Esophagus squamous epithelium (tissue), 4 donors: ENCODE measurements around the gene HEPH.

Experiments
- POLR2A ChIP-seq, 4 donors: fragments of 450-650 bp; IDR thresholded peaks; one replicate each; pipeline ENCODE4 v1.6.1; 2017; ENCODE audit warnings: antibody characterized with exemption in 4 of 4, mild to moderate bottlenecking in 4 of 4, moderate library complexity in 3 of 4
- TF ChIP-seq, protein P1 (sequence below), 6 experiments: fragments of 450-650 bp in 4 of 6; fragments of 200-600 bp in 2 of 6; sonication (generic) in 2 of 6; IDR thresholded peaks; one replicate each; pipeline ENCODE4 v1.5.1; 2016 to 2019; ENCODE audit warnings: antibody characterized with exemption in 6 of 6, mild to moderate bottlenecking in 4 of 6, moderate library complexity in 4 of 6

DNA sequence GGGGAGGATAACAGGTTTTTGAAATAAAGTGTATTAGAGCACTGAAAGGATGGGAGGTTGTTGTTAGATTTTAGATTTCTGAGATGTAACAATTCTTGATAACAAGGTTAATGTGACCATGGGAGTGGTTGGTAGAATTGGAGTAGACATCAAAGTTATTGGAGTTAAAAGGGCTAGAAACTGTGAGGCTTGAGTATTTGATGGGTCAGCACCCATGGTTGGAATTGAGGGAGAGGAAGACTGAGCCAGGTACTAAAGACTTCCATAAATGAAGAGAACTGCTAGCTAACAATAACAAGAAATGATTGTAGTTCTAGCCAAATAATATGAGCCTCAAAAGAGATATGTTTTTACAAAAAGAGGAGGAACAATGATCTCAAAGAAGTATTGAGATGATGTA is 98.8 kb downstream of the HEPH start:
- TF ChIP-seq, protein P1, sequence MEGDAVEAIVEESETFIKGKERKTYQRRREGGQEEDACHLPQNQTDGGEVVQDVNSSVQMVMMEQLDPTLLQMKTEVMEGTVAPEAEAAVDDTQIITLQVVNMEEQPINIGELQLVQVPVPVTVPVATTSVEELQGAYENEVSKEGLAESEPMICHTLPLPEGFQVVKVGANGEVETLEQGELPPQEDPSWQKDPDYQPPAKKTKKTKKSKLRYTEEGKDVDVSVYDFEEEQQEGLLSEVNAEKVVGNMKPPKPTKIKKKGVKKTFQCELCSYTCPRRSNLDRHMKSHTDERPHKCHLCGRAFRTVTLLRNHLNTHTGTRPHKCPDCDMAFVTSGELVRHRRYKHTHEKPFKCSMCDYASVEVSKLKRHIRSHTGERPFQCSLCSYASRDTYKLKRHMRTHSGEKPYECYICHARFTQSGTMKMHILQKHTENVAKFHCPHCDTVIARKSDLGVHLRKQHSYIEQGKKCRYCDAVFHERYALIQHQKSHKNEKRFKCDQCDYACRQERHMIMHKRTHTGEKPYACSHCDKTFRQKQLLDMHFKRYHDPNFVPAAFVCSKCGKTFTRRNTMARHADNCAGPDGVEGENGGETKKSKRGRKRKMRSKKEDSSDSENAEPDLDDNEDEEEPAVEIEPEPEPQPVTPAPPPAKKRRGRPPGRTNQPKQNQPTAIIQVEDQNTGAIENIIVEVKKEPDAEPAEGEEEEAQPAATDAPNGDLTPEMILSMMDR (IDR thresholded peaks at IDR 0.05): no peak
- TF ChIP-seq POLR2A (IDR thresholded peaks at IDR 0.05): no peak
